AG20443 (cell line): ENCODE data around the gene IGF2BP1.
"Not testable (repeated sequence)": the region's sequence is repeated elsewhere in the genome, so short reads cannot be mapped to it uniquely, and the experiment has no call there.

Experiments
- DNase-seq: peaks from one replicate; pipeline ENCODE4 v3.0.0; 2012; ENCODE audit warnings: low spot score, mixed read lengths

Gene IGF2BP1

GRCh38 chr17:49054342-49055092, 57.3 kb downstream of the IGF2BP1 start:
- no peak for DNase-seq

- DNase-seq: no peak
Observed at GRCh38 chr17:49055181-49055927, 58.2 kb downstream of the IGF2BP1 start.

- DNase-seq: no peak
Observed at GRCh38 chr17:49061524-49061943, 64.3 kb downstream of the IGF2BP1 start.

DNA sequence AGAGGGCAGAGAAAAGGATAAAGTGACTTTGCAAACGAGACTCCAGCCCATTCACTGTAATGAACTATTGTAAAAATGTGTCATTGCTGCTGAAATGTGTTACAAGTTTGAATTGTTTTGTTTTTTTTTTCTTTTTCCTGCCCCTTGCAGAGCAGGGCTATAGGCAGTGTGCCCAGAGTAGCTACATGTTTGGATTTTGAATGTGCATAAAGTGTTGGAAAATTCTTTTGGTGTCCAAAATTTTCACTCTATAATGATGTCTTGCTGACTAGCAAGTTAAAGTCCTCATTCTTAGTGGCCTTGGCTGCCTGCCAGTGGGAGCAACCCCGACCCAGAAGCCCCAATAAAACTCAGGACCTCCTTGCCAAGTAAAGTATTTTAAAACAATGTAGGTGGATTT, 66.5 kb downstream of the IGF2BP1 start:
- no peak for DNase-seq

DNA sequence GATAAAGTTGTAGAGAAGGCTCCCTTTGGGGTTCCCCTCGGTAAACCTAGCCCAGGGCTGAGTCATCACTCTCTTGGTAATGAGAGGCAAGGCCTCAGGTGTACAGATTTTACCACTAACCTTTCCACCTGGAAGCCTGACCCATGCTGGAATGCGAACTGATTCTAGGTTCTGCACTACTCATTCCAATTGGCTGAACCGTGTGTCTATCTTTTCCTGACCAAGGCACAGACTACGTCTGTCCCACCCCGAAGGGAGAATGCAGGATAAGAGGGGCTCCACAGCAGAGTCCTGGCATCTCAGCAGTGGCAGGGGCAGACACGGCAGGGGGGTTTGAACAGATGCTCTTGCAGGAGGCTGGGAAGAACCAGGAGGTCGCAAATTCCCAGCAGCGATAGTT, 70.0 kb downstream of the IGF2BP1 start:
- no peak for DNase-seq

DNA sequence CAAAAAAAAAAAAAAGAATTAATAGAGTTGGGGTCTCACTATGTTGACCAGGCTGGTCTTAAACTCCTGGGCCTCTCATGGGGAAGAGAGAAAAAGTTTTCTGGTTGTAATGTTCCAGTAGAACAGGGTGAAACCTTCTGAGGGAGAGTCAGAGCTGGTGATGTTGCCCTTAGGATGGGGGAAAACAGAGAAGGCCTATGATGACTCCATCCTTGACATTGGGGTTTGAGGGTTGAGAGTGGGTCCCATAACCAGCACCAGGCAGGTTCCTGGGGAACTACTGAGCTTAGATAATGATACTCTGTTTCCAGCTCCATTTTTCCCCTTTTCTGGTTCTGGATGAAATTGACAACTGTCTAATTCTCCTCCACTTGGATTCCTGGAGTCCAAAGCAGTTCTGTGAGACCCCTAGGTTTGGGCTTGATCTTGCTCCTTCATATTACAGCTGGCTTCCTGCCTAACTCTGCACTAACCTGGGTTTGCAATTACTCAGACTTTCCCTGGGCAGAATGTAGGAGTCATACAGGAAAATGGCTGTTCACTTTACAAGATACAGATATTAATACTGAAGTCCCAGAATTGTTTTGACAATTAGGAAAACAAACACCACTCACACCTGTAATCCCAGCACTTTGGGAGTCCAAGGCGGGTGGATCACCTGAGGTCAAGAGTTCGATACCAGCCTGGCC, 72.5 kb downstream of the IGF2BP1 start:
- no peak for DNase-seq

DNA sequence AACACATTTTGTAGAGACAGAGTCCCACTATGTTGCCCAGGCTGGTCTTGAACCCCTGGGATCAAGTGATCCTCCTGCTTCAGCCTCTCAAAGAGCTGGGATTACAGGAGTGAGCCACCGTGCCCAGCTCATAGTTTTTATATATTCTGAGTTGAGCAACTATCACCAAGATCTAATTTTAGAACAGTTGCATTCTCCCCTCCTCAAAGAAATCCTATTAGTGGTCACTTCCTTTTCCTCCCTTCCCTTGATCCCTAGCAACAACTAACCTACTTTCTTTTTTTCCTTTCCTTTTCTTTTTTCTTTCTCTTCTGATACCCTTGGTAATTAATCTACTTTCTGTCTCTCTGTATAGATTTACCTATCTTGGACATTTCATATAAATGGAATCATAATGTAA, 73.9 kb downstream of the IGF2BP1 start:
- no peak for DNase-seq

- DNase-seq: no peak
Observed at GRCh38 chr17:49074851-49075540, 77.8 kb downstream of the IGF2BP1 start.

DNA sequence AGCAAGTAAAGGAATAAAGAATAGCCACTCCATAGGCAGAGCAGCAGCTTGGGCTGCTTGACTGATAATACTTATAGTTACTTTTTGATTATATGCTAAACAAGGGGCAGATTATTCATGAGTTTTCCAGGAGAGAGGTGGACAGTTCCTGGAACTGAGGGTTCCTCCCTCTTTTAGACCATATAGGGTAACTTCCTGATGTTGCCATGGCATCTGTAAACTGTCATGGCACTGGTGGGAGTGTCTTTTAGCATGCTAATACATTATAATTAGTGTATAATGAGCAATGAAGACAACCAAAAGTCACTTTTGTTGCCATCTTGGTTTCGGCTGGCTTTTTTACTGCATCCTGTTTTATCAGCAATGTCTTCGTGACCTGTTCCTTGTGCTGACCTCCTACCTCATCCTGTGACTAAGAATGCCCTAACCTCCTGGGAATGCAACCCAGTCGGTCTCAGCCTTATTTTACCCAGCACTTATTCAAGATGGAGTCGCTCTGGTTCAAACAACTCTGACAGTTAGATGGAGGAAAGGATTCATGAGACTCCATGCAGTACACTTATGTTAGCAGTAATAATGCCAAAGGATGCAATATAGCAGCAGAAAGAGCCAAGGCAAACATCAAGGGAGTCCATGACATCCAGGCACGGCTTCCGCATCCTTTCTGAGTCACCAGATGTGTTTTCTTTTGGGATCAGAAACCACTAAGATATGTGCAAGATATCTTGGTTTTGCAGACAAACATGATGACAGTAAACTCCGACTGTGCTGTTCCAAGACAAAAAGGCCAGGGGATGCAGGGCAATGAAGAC, 79.6 kb downstream of the IGF2BP1 start:
- peak; percentile 76 for DNase-seq

DNA sequence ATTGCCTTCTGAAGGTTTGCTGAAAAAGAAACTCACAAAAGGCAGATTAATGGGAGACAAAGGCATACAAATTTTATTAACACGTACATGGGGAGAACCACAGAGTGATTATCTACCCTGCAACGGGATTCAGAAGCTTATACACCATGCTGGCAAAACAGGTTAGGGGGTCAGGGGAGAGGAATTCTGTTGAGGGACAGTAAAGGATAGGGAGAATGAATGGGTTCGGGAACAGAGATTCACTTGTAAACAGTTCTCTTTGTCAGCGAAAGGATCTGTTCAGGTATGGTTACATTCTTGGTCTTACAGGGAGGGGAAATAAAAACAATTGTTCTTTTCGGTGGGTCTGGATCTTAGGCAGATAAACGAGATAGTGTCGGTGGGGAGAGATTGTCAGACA, 81.1 kb downstream of the IGF2BP1 start:
- DNase-seq: no peak

- DNase-seq: no peak
Observed at GRCh38 chr17:49079840-49080663, 82.9 kb downstream of the IGF2BP1 start.

DNA sequence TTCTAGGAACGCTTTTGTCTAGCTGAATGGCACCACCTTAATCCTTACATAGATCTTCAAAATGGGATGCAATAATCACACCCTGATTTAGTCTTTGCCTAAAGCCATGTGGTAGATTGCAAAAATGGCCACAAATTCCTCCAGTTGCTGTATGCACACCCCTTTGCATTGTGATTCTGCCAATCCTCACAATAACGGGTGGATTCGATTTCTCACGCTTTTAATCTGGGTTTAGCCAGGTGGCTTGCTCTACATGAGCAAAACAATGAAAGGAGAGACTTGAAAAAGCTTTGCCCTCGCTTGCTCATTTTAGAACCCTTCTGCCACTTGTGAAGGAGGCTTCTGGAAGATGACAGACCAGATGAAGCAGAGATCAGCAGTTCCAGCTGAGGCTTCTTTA, 85.0 kb downstream of the IGF2BP1 start:
- no peak for DNase-seq

DNA sequence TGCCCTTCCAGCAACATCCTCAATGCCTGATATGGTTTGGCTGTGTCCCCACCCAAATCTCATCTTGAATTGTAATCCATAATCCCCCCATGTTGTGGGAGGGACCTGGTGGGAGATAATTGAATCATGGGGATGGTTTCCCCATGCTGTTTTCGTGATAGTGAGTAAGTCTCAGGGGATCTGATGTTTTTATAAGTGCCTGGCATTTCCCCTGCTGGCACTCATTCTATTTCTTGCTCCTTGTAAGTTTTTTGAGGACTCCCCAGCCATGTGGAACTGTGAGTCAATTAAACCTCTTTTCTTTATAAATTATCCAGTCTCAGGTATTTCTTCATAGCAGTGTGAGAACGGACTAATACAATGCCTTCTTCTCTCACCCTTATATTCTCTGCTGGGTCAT, 87.9 kb downstream of the IGF2BP1 start:
- DNase-seq: not testable (repeated sequence)

DNA sequence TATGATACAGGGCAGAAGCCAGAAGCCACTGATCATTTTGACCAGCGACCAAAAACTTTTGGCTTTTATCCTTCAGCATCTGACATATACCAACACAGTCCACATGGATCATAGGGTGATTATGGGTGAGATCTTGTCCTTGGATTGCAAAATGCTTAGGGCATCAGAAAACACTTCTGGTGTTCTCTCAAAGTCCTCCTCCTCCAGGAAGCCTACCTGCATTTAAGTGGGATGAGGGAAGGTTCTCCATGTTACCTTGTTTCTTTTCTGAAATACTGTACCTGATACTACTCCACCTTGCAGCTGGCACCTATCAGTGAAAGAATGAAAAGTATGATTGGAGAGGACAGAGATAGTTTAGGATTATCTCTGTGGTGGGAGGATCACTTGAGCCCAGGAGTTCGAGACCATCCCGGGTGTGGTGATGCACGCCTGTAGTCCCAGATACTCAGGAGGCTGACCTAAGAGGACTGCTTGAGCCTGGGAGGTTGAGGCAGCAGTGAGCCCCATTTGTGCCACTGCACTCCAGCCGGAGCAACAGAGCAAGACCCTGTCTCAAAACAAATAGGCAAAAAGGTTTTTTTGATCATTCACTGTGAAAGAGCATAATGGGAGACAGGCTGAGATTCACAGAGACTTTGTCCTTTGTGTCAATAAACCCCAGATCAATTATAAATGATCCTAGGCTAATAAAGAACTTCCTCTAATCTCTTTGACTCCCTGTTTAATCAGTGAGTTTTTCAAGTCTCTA, 88.6 kb downstream of the IGF2BP1 start:
- no peak for DNase-seq

DNA sequence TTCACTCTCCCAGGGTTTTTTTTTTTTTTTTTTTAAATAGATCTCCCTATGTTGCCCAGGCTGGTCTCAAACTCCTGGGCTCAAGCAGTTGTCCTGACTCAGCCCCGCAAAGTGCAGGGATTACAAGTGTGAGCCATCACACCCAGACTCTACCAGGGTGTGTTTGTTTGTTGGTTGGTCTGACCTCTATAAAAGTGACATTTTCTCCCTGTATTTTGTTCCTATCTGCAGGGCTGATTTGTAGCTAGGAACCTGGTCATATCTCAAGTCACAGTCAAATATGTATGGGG, 89.1 kb downstream of the IGF2BP1 start:
- no peak for DNase-seq

GRCh38 chr17:49086649-49087048, 89.5 kb downstream of the IGF2BP1 start:
- no peak for DNase-seq

DNA sequence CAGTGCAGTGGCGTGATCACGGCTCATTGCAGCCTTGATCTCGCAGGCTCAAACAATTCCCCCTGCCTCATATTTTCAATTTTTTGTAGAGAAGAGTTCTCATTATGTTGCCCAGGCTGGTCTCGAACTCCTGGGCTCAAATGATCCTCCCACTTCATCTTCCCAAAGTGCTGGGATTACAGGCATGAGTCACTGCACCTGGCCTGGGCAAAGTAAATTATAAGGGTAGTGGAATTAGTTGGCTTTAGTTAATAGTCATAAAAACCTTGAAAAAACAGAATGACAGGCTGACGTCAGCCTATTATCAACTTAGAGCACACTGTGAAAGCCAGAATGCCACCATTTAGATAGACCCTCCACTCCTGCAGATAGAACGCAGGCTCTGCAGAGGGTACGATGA, 91.9 kb downstream of the IGF2BP1 start:
- no peak for DNase-seq

GRCh38 chr17:49090878-49091594, 93.9 kb downstream of the IGF2BP1 start:
- DNase-seq: no peak

GRCh38 chr17:49093131-49093530, 95.9 kb downstream of the IGF2BP1 start:
- DNase-seq: no peak
